Measurements from ENCODE around the gene RCOR1.

The RCOR1 gene

GRCh38 chr14:102678394-102678793, 85.9 kb downstream of the RCOR1 start:
- DNase-seq (ENCODE audit: low spot score): no peak

- DNase-seq (ENCODE audit: low spot score): no peak
Observed at GRCh38 chr14:102683399-102684297, 91.2 kb downstream of the RCOR1 start.

DNA sequence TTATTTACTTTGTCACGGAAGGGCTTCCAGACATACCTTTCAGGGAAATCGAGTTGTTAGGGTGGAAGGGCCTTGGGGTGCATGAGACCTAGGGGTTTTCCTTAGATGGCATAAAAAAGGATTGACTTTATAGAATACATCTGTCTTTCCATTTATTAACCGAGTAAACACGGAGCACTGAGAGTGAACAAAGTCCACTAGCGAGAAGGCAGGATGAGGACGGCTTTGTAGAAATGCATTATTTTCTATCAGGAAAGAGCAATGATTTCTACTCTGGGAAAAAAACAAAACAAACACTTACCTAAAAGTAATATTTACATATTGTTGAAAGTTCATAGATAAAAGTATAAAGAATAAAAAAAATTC, 91.8 kb downstream of the RCOR1 start:
- no peak for DNase-seq (ENCODE audit: low spot score)

DNA sequence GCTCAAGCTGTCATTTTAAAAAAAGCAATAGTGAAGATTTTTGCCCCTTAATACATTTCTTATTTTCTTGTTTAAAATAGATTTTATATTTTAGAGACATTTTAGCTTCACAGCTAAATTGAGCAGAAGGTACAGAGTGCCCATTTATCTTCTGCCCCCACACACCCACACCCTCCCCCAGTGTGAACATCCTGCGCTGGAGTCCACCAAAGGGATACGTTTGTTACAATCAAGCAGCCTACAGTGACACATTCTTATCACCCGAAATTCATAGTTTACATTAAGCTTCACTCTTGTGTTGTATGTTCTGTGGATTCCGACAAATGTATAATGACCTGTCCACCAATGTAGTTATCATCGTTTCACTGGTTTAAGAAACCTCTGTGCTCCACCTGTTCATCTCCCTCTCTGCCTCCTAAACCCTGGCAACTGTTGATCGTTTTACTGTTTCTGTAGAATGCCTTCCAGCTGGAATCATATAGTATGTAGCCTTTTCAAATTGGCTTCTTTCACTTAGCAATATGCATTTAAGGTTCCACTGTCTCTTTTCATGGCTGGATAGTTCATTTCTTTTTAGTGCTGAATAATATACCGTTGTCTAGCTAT, 93.8 kb downstream of the RCOR1 start:
- DNase-seq (ENCODE audit: low spot score): no peak

DNA sequence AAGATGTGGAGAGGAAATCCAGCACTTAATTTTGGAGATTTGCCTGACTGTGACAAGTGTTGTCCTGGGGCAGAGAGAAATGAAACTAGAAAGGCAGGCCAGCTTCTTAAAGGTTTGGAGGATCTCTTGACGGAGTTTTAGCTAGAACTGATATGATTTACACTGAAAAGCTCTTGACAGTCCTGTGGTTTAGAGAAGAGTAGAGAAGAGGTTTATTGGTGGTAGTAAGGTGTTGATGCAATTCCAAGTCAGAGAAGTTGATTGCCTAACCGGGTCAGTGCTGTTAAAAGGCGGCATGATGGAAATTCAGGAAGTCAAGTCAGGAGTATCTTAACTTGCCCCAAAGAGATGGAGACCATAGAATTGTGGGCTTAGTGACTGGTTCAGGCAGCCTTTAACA, 95.8 kb downstream of the RCOR1 start:
- no peak for DNase-seq (ENCODE audit: low spot score)

GRCh38 chr14:102690509-102691286, 98.2 kb downstream of the RCOR1 start:
- DNase-seq (ENCODE audit: low spot score): no peak

DNA sequence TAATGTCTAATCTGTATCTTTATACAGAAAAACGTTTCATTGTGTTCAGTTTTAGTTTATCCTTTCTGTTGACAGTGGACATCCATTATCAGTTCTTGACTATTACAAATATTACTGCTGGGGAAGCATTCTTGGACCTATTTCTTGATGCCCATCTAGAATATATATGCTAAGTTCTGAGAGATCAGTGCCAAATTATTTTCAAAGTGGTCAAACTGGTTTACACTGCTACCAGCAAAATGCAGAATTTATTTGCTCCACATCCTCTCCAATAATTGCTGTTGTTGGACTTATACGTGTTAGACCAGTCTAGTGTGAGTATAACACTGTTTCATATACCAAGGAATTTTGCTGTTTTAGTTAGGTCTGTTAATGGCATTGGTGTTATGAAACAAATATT, 99.3 kb downstream of the RCOR1 start:
- no peak for DNase-seq (ENCODE audit: low spot score)

- DNase-seq (ENCODE audit: low spot score): no peak
Observed at GRCh38 chr14:102692334-102692733, 99.9 kb downstream of the RCOR1 start.

DNA sequence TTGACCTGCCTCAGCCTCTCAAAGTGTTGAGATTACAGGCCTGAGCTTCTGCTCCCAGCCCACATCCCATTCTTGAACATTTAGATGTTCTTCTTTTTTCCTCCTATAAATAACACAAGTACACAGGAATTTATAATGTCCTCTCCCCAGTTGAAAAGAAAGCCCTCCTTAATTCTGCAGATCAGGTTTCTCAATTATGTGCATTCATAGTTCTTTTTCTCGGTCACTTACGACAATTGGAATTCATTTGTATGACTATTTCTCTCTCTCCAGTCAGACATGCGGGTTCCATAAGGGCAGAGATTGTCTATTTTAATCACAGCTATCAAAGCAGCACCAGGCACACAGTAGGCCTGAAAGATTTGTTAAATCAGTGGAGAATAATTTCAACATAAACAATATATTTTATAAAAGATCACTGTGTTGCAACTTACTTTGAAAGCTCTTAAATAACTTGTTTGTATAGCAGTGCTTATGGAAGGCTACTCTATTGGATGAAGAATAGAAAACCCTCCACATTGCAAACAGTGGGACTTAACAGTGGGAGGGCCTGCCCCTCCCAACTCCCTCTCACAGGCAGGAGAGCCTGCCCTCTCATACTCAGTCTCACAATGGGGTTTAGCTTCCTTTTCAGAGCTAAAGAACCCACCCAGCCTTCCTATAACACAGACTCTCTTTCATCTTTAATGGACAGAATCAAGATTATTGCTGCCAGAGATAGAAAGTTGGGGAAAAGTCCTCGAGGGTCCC, 100.7 kb downstream of the RCOR1 start:
- DNase-seq (ENCODE audit: low spot score): no peak

DNA sequence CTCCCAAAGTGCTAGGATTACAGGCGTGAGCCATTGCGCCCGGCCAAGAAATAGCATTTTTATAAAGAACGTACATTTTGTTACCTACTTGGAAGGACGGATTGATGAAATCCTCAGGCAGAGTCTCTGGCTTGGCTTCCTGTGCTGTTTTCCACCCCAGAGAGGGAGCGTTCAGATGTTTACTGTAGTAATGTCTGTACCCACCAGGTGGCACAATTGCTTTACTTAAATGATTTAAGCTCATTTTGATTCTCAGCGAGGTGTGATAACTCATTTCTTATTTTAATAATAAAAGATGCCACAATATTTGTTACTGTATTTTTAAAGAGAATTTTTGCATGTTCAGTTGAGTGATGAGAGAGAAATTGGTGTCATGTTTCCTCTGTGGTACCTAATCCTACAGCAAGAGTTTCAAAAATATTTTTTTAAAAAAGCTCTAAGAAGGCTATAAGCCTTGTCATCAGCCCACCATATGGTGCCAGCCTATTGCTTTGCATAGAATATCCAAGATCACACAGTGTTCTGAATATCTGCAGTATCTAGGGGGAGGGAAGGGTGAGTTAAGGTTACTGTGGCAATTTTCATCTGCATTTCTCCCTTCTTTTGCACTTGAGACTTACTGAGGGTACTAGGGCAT, 102.2 kb downstream of the RCOR1 start:
- DNase-seq (ENCODE audit: low spot score): peak; percentile 74

DNA sequence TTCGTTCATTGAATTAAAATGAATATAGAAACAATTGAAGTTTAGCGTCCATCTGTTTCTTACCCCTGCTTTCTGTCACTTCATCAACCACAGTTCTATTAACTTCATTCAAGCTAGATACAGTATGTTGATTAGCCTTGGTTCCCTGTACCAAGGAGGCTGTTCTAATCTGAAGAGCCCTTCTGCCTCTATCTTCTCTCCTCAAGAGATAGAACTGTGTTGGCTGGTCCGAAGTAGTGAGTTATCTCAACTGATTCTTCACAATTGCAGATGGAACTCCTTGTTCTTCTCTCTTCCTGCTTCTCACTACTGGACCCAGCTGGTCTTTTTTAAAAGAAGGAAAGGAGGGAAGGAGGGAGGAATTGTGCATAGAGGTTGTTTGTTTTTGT, 102.7 kb downstream of the RCOR1 start:
- no peak for DNase-seq (ENCODE audit: low spot score)

GRCh38 chr14:102696332-102696731, 103.9 kb downstream of the RCOR1 start:
- DNase-seq (ENCODE audit: low spot score): no peak

GRCh38 chr14:102696856-102697495, 104.5 kb downstream of the RCOR1 start:
- DNase-seq (ENCODE audit: low spot score): no peak

DNA sequence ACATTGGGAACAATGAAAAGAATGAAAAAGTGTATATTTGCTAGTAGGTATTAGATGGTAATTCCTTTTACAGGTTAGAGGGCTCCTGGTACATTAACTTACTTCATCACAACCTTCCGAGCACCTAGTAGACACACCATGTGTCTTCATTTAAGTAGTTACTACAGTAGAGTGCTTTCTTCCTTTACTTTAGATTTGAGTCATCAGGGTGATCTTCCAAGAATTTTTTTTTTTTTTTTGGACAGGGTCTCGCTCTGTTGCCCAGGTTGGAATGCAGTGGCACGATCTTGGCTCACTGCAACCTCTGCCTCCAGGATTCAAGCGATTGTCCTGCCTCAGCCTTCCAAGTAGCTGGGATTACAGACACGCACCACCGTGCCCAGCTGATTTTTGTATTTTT, 105.1 kb downstream of the RCOR1 start:
- DNase-seq (ENCODE audit: low spot score): no peak

GRCh38 chr14:102699416-102700110, 107.1 kb downstream of the RCOR1 start:
- no peak for DNase-seq (ENCODE audit: low spot score)

DNA sequence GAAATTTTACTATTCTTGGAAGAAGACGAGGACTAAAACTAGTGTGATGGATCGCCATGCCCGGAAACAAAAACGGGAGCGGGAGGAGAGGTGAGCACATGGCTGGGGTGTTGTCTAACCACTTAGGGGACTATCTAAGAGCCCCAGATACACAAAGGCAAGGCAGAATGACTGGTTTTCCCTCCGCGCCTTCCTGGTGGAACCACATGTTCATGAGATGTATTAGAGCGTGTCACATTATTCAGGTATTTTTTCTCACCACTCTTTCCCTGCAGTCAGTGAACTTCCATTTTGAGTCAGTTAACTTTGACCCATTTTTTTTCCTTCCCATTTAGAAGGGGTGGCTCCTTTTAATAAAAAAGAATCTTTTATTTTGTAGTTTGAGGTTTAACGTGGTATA, 116.0 kb downstream of the RCOR1 start:
- no peak for DNase-seq (ENCODE audit: low spot score)

GRCh38 chr14:102711207-102711606, 118.8 kb downstream of the RCOR1 start:
- no peak for DNase-seq (ENCODE audit: low spot score)

GRCh38 chr14:102711946-102712345, 119.5 kb downstream of the RCOR1 start:
- no peak for DNase-seq (ENCODE audit: low spot score)

DNA sequence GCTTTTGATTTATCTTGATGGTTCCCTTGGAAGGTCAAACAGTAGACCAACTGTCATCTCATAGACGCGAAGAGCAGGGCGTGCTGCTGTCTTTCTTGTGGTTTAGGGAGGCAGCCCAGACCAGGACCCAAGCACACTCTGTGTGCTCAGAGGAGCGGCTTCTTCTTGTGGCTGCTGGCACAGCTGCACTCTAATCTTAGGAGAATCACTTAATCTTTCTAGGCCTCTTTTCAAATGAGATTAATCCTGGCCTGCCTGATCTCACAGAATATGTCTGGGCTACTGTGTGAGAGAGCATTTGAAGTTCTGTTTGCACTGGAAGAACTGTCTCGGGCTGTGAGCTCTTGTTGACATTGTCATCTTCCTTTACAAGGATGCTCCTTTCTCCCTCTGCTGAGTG, 124.8 kb downstream of the RCOR1 start:
- no peak for DNase-seq (ENCODE audit: low spot score)

- DNase-seq (ENCODE audit: low spot score): no peak
Observed at GRCh38 chr14:102722646-102723045, 130.2 kb downstream of the RCOR1 start.

DNA sequence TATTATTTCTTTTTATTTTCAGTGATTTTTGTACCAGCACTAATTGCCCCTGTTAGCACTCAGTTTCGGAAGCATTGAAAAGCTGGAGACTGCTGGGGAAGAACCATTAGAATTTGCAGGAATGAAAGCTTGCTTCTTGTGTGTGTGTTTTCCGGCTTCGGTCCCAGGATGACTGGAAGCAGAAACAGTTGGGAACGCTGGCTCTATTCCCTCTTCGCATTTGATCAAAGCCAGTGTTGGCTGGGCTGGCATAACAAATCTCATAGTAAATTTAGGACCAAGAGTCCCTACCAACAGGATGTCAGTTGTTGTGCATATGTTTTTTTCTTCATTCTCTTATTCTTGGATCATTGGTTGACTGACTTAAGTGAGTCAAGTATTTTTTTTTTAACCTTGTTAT, 131.2 kb downstream of the RCOR1 start:
- no peak for DNase-seq (ENCODE audit: low spot score)

Measured in CD4-positive, alpha-beta T cell treated with Interleukin-2 at 100 ng/mL for 4 hours (primary cell).